DND-41 (cell line): Measurements from ENCODE around the gene SAT1.

ENCODE experiments used
- CTCF ChIP-seq: IDR thresholded peaks from 2 replicates; pipeline ENCODE4 v1.5.1; 2012; ENCODE audit warnings: borderline replicate concordance, low read length, moderate library complexity, mild to moderate bottlenecking; ENCODE audit not compliant: poor library complexity, severe bottlenecking; ENCODE audit errors: extremely low read depth
- EZH2 ChIP-seq: IDR thresholded peaks from 3 replicates; pipeline ENCODE4 v1.6.1; 2012; ENCODE audit warnings: borderline replicate concordance, low read depth, mild to moderate bottlenecking, moderate library complexity, low read length, inconsistent platforms; ENCODE audit not compliant: severe bottlenecking

GRCh38 chrX:23742697-23743622 lies 40.0 kb upstream of the SAT1 start, which contains the start of gene ACOT9:
- no peak for TF ChIP-seq CTCF
- TF ChIP-seq EZH2, result no peak
